HG02970 (cell line): ENCODE data around the gene PRR14.

Experiments used
- ATAC-seq: cut with Tn5 transposase; IDR thresholded peaks from one replicate; pipeline ENCODE4 v1.9.1; 2021; ENCODE audit warnings: mild to moderate bottlenecking, moderate library complexity, moderate number of reproducible peaks; ENCODE audit not compliant: unreplicated experiment, low FRiP score

Gene PRR14

DNA sequence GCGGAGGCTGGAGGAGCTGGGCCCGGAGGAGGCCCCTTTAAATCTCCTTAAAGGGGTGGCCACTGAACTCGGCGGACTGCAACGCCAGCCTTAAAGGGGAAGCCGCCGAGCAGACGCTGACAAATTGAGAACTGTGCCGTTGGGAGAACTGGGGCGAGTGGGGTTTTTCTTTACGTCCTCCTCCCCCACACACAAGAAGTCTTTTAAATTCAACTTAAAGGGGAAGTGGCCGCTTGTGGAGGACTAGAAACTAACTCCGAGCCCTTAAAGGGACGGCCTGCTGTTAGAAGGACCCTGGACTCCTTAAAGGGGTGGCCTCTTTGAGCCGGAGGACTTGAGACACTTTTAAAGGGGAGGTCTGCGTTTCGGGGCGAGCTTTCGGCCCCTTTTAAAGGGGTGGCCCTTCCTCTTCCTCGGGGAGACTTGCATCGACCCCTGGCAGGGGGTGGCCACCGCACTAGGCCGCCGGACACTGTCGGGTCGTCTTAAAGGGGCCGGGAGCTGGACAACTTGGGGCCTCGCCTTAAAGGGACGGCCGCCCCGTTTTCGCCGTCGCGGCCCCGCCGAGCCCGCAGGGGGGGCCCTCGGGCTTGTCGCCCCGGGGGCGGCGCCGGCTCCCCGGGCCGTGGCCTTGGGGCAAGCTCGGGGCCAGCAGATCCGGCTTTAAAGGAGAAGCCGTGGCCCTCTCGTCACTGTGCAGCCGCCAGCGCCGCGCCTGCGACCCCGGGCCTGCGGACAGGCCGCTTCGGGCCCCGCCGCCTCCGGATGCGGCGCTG, 8.2 kb downstream of the PRR14 start:
- peak; percentile 21 for ATAC-seq

DNA sequence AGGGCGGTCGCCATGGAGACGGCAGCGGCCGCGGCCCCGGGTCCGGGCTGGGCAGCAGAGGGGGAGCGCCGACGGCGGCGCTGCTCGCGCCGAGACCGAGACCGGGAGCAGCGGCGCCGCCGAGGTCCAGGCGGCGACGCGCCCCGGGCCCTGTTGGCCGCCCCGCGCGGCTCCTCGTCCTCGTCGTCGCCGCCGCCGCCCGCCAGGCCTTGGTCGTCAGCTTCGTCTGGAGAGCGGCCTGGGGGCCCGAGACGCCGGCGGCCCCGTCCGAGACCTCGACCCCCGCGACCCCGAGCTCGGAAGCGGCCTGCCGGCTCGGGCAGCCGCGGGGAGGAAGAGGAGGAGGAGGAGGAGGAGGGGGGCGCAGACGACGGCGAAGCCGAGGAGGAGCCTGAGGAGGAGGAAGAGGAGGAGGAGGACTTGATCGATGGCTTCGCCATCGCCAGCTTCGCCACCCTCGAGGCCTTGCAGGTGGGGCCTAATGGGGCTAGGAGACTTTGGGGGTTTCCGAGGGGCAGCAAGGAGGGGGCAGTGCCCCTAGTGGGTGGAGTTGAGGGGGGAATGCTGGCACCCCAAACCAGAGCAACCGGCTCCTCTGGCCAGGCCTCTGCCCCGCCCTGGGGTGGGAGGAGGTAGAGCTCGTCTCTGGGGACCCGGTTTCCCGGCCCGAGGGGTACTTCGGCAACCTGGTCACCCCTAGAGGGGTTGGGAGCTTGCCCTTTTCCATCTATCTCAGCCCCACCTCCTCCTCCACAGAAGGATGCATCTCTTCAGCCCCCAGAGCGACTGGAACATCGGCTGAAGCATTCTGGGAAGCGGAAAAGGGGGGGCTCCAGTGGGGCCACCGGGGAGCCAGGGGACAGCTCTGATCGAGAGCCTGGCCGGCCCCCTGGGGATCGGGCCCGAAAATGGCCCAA, 9.0 kb downstream of the PRR14 start:
- ATAC-seq: no peak

DNA sequence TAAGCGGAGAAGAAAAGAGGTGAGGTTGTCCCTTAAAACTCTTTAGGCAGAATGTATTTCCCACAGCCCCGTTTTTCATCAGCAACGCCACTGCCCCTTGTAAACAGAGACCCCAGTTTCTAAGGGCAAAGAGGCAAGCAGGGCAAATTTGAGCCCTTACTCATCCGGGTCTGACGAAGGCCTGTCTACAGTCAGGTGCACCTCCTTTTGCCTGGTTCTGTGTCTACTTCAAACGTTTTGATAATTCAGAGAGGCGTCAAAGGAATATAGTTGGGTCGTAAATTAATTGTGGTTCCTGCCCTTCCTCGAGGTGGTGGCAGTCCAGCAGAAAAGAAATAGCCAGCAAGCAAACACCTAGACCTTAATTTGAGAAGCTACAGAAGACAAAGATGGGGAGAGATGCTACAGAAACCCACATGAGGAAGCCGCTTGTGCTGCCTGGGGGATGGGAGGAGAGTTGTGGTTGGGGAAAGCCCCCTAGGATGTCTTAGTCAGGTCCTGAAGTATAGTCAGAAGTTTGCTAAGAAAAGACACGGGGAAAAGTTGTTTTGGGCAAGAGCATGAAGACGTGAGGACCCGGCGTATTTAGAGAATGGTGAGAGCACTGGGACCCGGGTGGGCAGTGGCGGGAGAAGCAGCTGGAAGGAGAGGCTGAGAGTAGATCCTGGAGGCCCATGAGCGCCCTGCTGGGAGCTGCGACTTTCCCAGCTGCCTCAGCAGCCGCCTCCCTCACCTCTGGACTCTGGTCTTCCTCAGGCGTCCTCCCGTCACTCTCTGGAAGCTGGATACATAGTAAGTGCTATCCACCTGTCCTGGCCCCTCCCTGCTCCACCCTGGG, 9.9 kb downstream of the PRR14 start:
- no peak for ATAC-seq

DNA sequence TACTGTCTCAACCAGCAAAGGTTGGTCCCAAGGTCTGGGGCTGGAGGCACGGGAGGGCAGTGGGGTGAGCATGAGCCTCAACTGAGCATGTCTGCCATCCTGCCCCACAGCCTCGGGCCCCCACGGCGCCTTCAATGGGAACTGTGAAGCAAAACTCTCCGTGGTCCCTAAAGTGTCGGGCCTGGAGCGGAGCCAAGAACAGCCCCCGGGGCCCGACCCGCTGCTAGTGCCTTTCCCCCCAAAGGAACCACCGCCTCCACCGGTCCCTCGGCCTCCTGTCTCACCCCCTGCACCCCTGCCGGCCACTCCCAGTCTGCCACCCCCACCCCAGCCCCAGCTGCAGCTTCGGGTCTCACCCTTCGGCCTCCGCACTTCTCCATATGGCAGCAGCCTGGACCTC, 11.7 kb downstream of the PRR14 start:
- ATAC-seq: no peak

DNA sequence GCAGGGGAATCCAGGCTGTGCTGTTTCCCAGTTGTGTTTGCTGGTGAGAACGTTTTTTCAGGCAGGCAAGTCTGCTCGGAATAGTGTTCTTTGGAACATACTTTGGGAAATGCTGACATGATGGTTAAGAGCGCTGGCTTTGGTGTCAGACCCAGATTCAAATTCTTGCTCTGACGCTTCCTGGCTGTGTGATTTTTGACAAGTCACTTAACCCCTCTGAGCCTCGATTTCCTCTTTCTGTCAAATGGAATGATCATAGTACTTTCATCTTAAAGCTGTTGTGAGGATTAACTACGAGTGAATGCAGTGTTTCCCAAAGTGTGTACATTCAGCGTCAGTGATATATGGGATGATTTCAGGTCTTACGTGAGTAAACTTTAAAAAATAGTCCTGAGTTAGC, 12.3 kb downstream of the PRR14 start:
- no peak for ATAC-seq

DNA sequence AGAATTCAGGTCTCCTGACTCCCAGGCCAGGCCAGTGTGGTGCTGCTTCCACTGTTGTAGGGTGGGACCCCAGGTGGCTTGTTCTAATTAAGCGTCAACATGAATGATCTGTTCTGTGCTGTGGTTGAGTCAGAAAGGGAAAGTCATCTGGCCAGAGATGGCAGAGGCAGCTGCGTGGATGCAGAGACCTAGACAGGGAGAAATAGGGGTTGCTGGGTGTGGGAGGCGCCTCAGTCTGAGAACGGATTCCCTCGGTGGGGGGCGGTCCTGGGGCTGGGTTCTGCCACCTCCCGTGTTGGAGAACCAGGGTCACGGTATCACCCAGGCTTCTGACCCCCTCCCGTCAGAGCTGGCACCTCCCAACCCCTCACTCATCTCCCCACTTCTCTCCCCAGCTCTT, 13.1 kb downstream of the PRR14 start:
- no peak for ATAC-seq

DNA sequence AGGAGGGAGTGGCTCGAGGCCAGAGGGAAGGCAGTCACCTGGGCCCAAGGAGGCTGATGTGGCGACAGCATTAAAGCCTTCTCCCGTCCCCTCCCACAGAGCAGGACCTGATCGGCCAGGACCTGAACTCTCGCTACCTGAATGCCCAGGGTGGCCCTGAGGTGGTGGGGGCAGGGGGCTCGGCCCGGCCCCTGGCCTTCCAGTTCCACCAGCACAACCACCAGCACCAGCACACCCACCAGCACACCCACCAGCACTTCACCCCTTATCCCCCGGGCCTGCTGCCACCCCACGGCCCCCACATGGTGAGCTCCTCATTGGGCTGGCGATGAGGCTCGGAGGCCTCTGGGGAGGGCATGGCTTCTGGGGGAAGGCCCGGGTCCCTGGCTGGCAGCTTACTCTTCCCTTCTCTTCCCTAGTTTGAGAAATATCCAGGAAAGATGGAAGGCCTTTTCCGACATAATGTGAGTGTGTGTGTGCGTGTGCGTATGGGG, 13.9 kb downstream of the PRR14 start:
- ATAC-seq: no peak

DNA sequence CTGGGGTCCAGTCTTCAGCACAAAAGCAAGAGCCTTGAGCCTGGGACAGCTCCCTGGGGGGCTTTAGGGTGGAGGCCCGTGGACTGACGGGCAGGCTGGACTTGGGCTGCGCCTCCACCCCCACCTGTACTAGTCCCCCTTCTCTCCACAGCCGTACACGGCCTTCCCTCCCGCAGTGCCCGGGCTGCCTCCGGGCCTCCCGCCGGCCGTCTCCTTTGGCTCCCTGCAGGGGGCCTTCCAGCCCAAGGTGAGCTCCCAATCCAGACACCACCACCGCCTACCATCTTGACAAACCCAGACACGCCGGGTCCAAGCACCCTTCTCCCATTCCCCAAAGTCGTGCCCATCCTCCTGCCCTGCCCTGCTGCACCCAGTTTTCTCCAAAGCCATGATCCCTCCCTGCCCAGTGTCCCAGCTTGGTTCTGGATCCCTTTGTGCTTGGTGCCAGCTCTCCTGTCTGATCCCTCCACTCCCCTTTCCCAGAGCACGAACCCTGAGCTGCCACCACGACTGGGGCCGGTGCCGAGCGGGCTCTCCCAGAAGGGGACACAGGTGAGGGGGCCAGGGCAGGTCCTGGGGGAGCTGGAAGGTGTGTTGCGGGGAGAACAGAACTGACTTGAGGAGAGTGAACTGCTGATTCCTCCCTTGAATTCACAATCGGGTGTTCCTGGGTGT, 14.5 kb downstream of the PRR14 start:
- no peak for ATAC-seq

DNA sequence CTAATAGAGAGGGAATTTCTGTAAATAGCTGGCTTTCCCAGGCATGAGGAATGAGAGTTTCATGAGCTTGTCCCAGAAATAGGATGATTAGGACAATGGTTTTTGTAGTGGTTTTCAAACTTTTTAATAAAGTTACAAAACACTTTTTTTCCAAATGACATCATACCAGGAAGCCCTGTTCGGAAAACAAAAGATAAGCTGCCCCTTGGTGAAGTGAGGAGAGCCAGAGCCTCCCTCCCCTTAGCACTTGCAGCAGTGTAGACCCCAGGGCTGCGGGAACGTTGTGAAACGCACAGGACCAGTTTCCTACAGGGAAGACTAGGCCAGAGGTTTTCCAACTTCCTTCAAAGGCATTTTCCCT, 15.1 kb downstream of the PRR14 start:
- no peak for ATAC-seq

GRCh38 chr16:30666681-30667080, 15.9 kb downstream of the PRR14 start:
- no peak for ATAC-seq

DNA sequence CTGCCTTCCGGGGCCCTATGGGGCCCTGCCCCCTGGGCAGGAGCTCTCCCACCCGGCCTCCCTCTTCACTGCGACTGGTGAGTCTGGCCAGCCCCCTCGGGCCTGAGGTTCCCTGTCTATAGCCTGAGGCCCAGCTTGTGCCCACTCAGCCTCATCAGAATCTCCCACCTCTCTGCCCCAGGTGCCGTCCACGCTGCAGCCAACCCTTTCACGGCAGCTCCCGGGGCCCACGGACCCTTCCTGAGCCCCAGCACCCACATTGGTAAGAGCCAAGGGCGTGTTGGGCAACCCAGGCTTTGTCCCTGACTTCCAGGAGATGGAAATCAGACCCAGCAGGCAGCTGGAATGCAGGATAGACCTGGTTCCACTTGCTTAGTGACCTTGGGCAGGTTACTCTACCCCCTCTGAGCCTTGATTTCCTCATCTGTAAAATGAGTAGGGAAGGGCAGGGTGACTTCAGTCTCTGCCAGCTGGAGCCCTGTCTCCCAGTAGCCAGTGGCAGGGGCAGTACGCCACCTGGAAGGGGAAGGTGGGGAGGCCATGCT, 16.7 kb downstream of the PRR14 start:
- ATAC-seq: no peak

DNA sequence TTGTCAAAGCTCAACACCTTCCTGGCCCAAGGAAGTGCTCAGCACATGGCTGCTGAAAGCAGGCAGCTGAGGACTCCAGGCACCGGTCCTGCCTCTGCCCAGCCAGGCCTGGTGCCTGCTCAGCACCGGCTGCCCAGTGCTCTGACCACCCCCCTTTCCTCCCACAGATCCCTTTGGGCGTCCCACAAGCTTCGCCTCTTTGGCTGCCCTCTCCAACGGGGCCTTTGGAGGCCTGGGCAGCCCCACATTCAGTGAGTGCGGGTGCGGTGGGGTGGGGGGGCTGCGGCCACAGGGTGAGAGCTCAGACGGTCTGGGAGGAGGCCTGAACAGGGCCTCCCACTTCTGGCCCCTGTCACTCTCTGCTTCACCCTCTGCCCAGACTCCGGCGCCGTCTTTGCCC, 17.6 kb downstream of the PRR14 start:
- no peak for ATAC-seq

GRCh38 chr16:30669026-30669902, 18.5 kb downstream of the PRR14 start:
- ATAC-seq: no peak

DNA sequence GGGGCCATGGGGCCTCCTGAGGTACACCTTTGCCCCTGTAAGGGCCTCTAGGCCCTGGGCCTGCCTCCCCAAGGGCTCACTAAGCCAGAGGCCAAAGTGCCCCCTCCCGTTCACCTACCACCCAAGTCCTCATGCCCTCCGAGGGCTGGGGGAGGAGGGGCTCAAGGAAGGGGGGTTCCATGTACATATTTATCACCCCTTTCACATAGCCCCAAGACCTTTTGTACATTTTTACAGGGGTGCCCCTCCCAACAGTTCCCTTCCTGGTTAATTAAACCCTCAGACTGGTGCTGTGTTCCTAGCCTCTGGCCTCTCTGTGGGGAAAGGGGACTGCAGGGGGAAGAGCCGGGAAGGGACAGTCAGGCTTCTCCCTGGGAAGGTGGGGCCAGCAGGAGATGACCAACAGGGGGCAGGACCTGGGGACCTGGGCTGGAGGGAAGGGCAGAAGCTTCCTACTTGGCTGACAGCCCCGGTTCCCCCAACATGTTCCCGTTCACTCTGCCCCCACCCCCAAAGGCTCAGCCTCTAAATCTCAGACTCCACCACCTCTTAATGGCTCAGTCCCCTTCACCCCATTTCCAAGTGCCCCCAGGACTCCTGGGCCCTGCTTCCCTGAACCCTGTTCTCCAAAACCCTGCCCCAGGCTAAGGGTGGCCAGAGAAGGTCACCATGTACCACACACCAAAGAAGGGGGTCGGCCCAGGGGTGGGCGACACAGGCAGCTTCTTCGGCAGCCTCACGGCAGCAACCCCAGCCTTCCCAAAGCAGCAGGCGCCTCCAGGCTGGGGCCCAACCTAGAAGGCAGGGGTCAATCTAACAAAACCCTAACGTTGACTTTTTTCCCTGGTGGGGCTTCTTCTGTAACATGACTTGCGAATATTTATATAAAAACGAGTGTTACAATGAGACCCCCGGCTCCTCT, 19.4 kb downstream of the PRR14 start:
- ATAC-seq: no peak

DNA sequence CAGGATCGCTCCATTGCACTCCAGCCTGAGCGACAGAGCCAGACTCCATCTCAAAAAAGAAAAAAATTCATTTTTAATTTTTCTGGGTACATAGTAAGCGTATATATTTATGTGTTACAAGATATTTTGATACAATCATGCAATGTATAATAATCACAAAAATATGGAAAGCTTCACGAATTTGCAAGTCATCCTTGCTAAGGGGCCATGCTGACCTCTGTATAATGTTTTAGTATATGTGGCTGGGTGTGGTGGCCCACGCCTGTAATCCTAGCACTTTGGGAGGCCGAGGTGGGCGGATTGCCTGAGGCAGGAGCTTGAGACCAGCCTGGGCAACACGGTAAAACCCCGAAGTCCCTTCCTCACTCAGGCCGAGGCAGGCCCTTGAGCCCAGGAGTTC, 24.4 kb downstream of the PRR14 start:
- ATAC-seq: no peak

DNA sequence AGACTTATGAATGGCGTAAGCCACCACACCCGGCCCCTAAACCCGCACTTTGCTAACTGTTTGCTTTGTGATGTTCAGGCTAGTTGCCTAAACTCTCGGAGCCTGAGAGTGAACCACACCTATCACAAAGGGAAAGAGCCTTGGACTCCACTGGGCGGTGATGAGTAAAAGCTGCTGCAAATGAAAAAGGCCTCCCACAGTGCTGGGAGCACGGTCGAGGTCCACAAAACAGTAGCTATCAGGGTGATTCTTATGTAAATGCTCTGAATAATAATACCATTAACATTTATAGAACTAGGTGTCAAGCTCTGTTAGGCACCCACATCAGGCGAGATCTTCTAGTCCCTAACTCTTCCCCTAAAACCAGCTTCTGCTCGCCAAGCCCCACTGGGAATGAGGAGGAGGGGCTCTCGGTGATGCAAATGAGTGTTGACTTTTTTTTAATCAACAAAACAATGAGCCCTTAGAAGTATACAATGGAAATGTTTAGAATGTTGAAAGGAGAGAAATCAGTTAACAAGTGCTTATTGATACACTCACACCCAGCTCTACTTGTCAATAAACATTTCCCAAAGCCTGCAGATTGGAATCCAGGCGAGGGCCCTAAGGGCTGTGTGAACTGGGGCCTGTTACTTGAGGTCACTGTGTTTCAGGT, 27.3 kb downstream of the PRR14 start:
- ATAC-seq: no peak

DNA sequence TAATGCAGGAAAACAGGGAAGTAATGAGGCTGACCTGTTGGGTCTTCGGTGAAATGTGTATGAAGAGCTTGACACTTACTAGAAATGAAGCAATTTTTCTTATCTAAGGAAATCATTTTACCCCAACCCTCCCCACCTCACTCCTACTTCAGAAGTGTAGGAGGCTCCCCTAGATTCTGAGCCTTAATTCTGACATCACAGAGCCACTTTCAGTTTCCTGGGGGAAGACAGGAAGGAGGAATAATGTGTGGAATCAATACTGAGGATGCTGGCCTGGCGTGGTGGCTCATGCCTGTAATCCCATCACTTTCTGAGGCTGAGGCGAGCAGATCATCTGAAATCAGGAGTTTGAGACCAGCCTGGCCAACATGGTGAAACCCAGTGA, 27.8 kb downstream of the PRR14 start:
- ATAC-seq: no peak
